WI38 (cell line): ENCODE data around the gene PLXNB1.

ENCODE experiments used
- H3K4me3 ChIP-seq: 2 replicates; pipeline ENCODE4 v1.5.1; 2011; ENCODE audit warnings: low read depth, mild to moderate bottlenecking, control low read depth, low read length
- TF ChIP-seq, protein P1 (sequence below): IDR thresholded peaks from 2 replicates; pipeline ENCODE4 v1.5.1; 2012; ENCODE audit warnings: low read depth, mild to moderate bottlenecking, control low read depth, low read length

PLXNB1 gene

DNA sequence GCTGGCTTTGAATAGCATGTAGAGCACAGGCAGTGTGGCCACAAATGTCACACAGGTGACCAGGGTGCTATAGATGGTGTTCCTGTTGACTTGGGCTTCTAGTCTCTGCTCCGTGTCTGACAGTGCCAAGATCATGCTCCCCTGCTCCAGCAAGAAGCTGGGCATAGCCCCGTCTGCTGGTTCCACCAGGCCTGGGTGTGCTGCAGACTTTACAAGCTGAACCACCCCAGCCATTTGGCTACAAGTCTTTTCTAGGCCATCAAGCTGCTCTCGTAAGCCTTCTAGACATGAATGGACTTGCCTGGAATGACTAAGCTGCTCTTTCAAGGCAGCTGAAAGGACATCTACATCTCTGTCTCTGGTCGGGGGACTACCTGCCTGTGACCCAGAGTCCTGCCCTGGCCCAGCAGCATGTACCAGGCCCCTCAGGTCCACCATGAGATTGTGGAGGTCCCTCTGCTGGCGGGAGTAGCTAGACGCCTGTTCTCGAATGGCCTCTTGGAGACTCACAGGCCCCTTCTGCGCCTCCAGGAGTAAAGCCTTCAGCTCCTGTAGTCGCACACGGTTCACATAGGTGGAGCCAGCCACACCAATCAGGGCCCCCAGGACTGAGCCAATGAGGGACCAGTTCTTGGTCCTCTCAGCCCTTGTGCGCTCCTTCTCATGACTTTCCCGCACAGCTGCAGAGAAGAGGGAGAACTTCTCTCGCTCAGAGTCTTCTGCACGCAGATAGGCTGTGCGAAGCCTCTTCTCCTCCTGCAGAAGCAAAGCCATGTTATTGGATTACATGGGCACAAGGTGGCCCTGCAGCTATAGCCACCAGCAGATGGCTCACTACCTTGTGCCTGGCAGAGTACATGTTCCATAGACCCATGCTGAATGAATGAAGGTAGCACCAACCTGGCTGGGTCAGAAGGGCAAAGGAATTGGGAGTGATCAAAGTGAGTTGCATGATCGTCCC lies 2.8 kb upstream of the PLXNB1 start:
- no peak overlapping the region for H3K4me3 ChIP-seq
- TF ChIP-seq, protein P1, sequence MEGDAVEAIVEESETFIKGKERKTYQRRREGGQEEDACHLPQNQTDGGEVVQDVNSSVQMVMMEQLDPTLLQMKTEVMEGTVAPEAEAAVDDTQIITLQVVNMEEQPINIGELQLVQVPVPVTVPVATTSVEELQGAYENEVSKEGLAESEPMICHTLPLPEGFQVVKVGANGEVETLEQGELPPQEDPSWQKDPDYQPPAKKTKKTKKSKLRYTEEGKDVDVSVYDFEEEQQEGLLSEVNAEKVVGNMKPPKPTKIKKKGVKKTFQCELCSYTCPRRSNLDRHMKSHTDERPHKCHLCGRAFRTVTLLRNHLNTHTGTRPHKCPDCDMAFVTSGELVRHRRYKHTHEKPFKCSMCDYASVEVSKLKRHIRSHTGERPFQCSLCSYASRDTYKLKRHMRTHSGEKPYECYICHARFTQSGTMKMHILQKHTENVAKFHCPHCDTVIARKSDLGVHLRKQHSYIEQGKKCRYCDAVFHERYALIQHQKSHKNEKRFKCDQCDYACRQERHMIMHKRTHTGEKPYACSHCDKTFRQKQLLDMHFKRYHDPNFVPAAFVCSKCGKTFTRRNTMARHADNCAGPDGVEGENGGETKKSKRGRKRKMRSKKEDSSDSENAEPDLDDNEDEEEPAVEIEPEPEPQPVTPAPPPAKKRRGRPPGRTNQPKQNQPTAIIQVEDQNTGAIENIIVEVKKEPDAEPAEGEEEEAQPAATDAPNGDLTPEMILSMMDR, result no peak

- TF ChIP-seq, protein P1, result no peak
- no peak overlapping the region for H3K4me3 ChIP-seq
These were observed 1.5 kb upstream of the PLXNB1 start for GRCh38 chr3:48431224-48432029.

DNA sequence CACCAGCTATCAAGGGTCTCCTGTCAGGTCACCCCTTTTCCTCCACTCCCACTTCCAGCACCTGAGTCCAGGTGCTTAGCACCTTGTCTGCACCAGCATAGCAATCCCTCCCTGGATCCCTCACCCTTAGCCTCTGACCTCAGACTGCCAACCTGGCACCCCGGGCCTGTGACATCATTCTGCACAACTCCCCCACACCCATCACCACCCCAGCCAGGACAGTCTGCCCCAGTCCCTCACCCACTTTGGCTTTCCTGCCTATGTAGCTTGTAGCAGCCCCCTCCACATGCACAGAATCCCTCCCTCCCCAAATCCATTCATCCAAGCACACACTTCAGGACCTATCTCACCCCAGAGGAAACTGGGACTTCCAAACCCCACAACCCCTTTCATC lies 819 bp upstream of the PLXNB1 start:
- TF ChIP-seq, protein P1, result no peak
- no peak overlapping the region for H3K4me3 ChIP-seq

DNA sequence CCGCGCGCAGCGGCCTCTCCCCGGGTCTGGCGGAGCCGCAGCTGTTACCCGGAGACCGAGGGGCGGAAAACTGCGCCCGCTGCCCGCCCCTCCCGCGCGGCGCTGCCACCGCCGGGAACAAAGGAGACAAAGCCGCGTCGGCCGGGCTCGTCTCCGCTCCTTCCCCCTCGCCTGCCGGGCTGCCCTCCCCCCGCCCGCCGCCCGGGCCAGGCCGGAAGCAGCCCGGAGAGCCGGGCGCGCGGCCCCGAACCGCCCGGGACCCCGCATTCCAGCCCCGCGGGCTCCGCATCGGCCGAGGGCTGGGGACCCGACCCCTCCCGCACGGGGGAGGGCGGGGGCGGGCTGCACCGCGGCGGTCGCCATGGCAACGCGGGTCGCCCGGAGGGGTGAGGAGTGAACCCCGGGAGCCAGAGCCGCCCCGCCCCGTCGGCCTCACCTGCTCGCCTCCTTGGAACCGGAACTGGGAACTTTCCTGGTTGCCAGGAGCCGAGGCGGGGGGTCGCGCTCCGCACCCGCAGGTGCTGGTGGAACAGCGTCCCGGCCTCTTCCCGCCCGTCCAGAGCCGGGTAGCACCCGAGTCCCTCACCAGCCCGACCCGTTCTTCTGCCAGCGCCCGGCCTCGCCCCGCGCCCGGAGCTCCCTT lies 448 bp downstream of the PLXNB1 start:
- peak overlapping the region; percentile 69 for H3K4me3 ChIP-seq
- TF ChIP-seq, protein P1, result no peak

DNA sequence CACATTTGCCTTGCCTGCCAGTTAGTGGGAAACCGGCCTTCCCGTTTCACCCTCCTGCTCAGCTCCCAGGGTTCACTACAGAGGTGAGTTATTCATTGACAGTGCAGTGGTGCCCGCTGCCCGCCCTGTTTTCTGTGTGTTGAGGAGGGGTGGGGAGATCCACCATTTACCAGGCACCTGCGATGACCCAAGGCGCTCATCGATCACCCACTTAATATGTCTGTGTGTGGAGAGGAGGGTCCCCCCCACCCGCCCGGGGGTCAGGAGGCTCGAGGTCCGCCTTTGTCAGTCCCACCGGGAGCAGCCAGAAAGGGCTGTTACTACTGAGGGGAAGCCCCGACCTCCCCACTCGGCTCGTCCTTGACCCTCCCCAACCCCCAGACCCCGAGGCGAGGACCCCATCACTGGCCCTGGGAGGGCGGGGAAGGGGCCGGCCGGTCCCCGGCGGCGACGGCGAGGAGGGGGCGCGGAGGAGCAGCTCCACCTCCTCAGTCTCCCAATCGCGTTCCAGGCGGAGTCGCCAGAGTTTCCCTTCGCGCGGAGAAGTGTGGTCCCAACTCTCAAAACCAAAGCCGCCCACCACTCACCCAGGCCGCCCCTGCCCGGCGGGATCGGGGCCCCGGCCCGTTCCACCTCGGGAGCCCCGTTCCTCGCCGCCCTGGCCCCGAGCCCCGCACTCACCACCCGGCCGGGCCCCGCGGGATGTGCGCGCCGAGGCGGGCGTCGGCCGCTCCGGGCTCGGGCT lies 1.1 kb downstream of the PLXNB1 start:
- H3K4me3 ChIP-seq, result peak overlapping the region; percentile 69
- TF ChIP-seq, protein P1, result no peak

- H3K4me3 ChIP-seq, result peak overlapping the region; percentile 69
- TF ChIP-seq, protein P1, result no peak
These were observed 1.8 kb downstream of the PLXNB1 start for GRCh38 chr3:48428088-48428571.
